ENCODE results near the gene ATP8A1. TPM values are rescaled to one million over a fixed set of nuclear protein-coding genes. Genes with fewer than 3 reads are reported as not detected.
"Not testable (repeated sequence)": the region's sequence is repeated elsewhere in the genome, so short reads cannot be mapped to it uniquely, and the experiment has no call there.

ATP8A1 gene
- total RNA-seq, 1 donor from 2014 or later = 11.6 TPM

DNA sequence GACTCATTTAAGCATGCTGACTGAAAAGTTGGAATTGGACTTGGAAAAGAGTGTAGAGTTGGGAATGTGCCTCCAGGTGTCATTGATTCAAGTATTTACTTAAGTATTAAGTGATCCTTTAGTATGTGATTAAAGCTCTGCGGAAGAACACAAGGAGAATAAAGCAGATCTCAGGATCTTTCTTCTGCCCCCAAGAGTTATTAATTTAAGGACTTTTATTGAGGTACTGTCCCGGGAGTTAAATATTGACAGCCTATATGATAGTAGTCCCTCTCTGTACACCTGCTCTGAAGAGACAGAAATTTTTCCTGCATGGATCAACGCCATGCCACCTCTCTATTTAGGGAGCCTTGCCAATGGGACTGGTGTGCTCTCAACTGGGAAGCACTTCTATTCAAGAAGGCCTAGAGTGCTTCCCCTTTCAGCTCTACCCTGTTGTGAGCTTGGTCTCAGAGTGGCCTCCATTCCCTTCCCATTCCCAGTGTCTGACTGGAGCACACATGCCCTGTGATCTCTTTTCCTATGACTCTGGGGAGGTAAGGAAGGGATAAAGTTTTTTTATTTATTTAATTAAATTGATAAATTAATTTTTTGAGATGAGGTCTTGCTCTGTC is 183.7 kb downstream of the ATP8A1 start:
- DNase-seq (ENCODE audit: extremely low spot score, unreplicated experiment) = no peak
- Mint-ChIP-seq H3K9me3 (no peaks in the 10 kb centered on the region), H3K4me1 (ENCODE audit: unreplicated experiment) (no peaks in the 10 kb centered on the region), H3K27me3 (peaks cover 3% of the 10 kb centered on the region), H3K27ac (no peak overlapping the region), H3K36me3 (no peaks in the 10 kb centered on the region), H3K4me3 (no peak overlapping the region)
- TF ChIP-seq, protein P1, sequence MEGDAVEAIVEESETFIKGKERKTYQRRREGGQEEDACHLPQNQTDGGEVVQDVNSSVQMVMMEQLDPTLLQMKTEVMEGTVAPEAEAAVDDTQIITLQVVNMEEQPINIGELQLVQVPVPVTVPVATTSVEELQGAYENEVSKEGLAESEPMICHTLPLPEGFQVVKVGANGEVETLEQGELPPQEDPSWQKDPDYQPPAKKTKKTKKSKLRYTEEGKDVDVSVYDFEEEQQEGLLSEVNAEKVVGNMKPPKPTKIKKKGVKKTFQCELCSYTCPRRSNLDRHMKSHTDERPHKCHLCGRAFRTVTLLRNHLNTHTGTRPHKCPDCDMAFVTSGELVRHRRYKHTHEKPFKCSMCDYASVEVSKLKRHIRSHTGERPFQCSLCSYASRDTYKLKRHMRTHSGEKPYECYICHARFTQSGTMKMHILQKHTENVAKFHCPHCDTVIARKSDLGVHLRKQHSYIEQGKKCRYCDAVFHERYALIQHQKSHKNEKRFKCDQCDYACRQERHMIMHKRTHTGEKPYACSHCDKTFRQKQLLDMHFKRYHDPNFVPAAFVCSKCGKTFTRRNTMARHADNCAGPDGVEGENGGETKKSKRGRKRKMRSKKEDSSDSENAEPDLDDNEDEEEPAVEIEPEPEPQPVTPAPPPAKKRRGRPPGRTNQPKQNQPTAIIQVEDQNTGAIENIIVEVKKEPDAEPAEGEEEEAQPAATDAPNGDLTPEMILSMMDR (conservative IDR thresholded peaks at IDR 0.05) = no peak

DNA sequence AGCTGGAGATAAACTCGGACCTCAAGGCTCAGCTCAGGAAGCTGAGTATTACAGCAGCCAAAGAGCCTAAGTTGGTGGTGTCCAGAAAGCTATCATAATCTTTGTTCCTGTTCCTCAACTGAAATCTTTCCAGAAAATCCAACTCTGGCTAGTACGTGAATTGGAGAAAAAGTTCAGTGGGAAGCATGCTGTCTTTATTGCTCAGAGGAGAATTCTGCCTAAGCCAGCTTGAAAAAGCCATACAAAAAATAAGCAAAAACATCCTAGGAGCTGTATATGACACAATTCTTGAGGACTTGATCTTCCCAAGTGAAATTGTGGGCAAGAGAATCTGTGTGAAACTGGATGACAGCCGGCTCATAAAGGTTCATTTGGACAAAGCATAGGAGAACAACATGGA is 185.0 kb downstream of the ATP8A1 start:
- Mint-ChIP-seq H3K27me3 (peaks cover 3% of the 10 kb centered on the region), H3K9me3 (no peaks in the 10 kb centered on the region), H3K27ac (no peak overlapping the region), H3K36me3 (no peaks in the 10 kb centered on the region), H3K4me3 (no peak overlapping the region), H3K4me1 (ENCODE audit: unreplicated experiment) (no peaks in the 10 kb centered on the region)
- TF ChIP-seq, protein P1 (conservative IDR thresholded peaks at IDR 0.05) = no peak
- DNase-seq (ENCODE audit: extremely low spot score, unreplicated experiment) = no peak

DNA sequence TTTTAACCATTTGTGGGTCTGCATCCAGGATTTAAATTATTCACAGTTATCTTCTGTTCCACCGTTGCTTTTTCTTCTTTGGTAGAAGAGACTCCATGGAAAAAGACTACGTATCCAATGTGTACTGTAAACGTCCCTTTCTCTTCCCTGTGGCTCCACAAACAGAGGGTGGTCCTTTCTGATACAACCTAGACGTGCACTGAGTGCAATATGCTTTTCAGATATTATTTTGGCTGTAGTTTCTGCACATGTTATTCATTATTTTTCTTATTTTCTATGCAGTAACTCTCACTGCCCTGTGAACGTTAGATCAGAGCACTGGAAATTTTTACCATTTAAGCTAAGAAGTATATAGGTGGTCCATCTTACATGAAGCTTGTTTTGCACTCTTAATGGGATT is 186.9 kb downstream of the ATP8A1 start:
- no peak overlapping the region for H3K27ac Mint-ChIP-seq
- H3K4me1 Mint-ChIP-seq (ENCODE audit: unreplicated experiment) = no peaks in the 10 kb centered on the region
- TF ChIP-seq, protein P1 (conservative IDR thresholded peaks at IDR 0.05) = no peak
- peaks cover 3% of the 10 kb centered on the region for H3K27me3 Mint-ChIP-seq
- no peak for DNase-seq (ENCODE audit: extremely low spot score, unreplicated experiment)
- no peak overlapping the region for H3K4me3 Mint-ChIP-seq
- H3K36me3 Mint-ChIP-seq = no peaks in the 10 kb centered on the region
- H3K9me3 Mint-ChIP-seq = no peaks in the 10 kb centered on the region

DNA sequence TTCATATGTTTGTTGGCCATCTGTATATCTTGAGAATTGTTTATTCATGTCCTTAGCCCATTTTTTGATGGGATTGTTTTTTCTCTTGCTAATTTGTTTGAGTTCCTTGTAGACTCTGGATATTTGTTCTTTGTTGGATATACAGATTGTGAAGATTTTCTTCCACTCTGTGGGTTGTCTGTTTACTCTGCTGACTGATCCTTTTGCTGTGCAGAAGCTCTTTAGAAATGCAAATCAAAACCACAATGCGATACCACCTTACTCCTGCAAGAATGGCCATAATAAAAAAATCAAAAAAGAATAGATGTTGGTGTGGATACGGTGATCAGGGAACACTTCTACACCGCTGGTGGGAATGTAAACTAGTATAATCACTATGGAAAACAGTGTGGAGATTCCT is 189.1 kb downstream of the ATP8A1 start:
- H3K27me3 Mint-ChIP-seq; H3K9me3 Mint-ChIP-seq; DNase-seq (ENCODE audit: extremely low spot score, unreplicated experiment); H3K4me3 Mint-ChIP-seq; H3K36me3 Mint-ChIP-seq; H3K27ac Mint-ChIP-seq; H3K4me1 Mint-ChIP-seq (ENCODE audit: unreplicated experiment): not testable (repeated sequence)

DNA sequence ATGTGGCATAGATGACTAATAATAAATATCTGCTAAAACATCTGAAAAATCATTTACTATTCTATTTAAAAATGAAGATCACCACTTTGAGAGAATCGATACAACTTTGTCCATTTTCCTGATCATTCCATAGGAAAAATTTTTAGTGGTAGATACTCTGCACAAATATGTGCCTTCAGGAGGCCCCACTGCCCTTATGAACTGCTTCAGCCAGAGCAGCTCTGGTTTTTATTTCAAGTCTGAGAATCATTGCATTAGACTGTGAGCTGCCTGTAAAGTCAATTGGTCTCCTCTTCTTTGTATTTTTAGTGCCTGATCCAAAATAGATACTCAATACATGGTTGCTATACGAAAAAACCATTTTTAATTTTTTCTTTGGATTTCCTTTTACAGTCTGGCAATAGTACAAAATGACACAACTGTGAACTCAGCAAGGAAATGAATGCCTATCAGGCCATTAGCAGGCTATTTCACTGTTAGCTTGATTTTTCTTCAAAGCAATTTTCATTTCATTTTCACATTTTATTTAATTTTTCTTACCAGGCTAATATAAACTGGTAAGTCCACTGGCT is 190.5 kb downstream of the ATP8A1 start:
- TF ChIP-seq, protein P1 (conservative IDR thresholded peaks at IDR 0.05) = no peak
- Mint-ChIP-seq H3K27me3 (peaks cover 3% of the 10 kb centered on the region), H3K4me1 (ENCODE audit: unreplicated experiment) (no peaks in the 10 kb centered on the region), H3K4me3 (no peak overlapping the region), H3K9me3 (peaks cover 3% of the 10 kb centered on the region), H3K36me3 (peaks cover 6% of the 10 kb centered on the region), H3K27ac (no peak overlapping the region)
- DNase-seq (ENCODE audit: extremely low spot score, unreplicated experiment) = no peak

DNA sequence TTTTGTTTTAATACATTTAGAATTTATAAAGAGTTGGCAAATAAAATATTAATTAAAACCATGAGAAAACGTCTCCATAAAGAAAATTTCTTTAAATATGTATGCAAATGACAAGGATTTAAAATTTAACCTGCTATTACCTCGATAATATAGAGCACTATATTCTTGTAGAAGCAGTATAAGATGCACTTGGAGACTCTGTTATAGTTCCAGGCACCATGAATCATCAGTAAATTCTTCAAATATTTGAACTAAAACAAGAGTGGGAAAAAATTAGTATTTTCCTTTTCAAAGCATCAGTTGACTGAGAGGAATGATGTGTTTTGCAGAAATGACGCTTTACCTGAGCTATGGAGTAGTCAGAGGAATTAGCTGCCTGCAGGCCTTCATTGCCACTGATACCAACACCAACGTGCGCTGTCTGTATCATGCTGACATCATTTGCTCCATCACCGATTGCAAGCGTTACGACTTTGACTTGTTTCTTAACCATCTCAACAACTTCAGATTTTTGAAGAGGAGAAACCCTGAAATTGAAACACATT is 192.3 kb downstream of the ATP8A1 start:
- TF ChIP-seq, protein P1 (conservative IDR thresholded peaks at IDR 0.05) = no peak
- Mint-ChIP-seq H3K36me3 (peaks cover 7% of the 10 kb centered on the region), H3K9me3 (peaks cover 4% of the 10 kb centered on the region), H3K4me1 (ENCODE audit: unreplicated experiment) (no peaks in the 10 kb centered on the region), H3K27me3 (no peaks in the 10 kb centered on the region), H3K27ac (no peak overlapping the region), H3K4me3 (no peak overlapping the region)
- no peak for DNase-seq (ENCODE audit: extremely low spot score, unreplicated experiment)

DNA sequence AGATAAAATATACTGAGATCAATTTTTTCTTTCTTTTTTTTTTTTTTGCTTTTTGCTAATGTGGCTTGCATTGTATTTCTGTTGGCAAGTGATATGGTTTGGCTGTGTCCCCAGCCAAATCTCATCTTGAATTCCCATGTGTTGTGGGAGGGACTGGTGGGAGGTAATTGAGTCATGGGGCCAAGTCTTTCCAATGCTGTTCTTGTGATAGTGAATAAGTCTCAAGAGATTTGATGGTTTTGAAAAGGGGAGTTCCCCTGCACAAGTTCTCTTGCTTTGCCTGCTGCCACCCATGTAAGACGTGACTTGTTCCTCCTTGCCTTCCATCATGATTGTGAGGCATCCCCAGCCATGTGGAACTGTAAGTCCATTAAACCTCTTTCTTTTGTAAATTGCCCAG is 195.7 kb downstream of the ATP8A1 start:
- not testable (repeated sequence) for DNase-seq (ENCODE audit: extremely low spot score, unreplicated experiment); H3K27me3 Mint-ChIP-seq; H3K4me1 Mint-ChIP-seq (ENCODE audit: unreplicated experiment); H3K4me3 Mint-ChIP-seq; H3K9me3 Mint-ChIP-seq; H3K27ac Mint-ChIP-seq; H3K36me3 Mint-ChIP-seq

Measured in type B pancreatic cell (in vitro differentiated cells).